Stimulated activated CD8-positive, alpha-beta memory T cell treated with anti-CD3 and anti-CD28 coated beads, Interleukin-4, amount 100 ng/mL, for 4 hours (primary cell): ENCODE measurements around the gene SAMD1.

Source experiments
- DNase-seq, 2 donors: peaks; one replicate each; pipeline ENCODE4 v3.0.0-alpha.2; 2020; ENCODE audit warnings: low read depth in 2 of 2, low spot score in 1 of 2

The SAMD1 gene

GRCh38 chr19:14039181-14039580 lies 51.4 kb downstream of the SAMD1 start:
- no peak for DNase-seq
